Measurements from ENCODE around the gene PORCN.
"Not testable (repeated sequence)": the region's sequence is repeated elsewhere in the genome, so short reads cannot be mapped to it uniquely, and the experiment has no call there.

DNA sequence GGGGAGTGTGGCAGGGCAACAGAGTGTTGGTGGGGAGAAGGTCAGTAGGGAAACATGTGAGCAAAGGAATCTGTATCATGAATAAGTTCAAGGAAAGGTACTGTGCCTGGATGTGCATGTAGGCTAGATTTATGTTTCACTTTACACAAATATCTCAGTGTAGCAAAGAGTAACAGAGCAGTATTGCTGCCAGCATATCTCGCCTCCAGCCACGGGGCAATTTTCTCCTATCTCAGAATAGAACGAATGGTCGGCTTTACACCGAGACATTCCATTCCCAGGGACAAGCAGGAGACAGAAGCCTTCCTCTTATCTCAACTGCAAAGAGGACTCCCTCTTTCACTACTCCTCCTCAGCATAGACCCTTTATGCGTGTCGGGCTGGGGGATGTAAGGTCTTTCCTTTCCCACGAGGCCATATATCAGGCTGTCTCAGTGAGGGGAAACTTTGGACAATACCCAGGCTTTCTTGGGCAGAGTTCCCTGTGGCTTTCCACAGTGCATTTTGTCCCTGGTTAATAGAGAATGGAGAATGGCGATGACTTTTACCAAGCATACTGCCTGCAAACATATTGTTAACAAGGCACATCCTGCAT is 47.0 kb downstream of the PORCN start:
- TF ChIP-seq, protein P1, sequence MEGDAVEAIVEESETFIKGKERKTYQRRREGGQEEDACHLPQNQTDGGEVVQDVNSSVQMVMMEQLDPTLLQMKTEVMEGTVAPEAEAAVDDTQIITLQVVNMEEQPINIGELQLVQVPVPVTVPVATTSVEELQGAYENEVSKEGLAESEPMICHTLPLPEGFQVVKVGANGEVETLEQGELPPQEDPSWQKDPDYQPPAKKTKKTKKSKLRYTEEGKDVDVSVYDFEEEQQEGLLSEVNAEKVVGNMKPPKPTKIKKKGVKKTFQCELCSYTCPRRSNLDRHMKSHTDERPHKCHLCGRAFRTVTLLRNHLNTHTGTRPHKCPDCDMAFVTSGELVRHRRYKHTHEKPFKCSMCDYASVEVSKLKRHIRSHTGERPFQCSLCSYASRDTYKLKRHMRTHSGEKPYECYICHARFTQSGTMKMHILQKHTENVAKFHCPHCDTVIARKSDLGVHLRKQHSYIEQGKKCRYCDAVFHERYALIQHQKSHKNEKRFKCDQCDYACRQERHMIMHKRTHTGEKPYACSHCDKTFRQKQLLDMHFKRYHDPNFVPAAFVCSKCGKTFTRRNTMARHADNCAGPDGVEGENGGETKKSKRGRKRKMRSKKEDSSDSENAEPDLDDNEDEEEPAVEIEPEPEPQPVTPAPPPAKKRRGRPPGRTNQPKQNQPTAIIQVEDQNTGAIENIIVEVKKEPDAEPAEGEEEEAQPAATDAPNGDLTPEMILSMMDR (IDR thresholded peaks at IDR 0.05): not testable (repeated sequence)
- not testable (repeated sequence) for TF ChIP-seq POLR2A (IDR thresholded peaks at IDR 0.05)
